GM06990 (cell line): Measurements from ENCODE around the gene UPF2.

Experiments
- DNase-seq: peaks from one replicate; pipeline ENCODE4 v3.0.0-alpha.2; 2011; ENCODE audit not compliant: insufficient read length; ENCODE audit errors: extremely low read depth
- H3K27me3 ChIP-seq: replicated peaks from 2 replicates; pipeline ENCODE4 v1.6.0; 2011; ENCODE audit warnings: low read length; ENCODE audit not compliant: control insufficient read depth, insufficient read depth
- H3K36me3 ChIP-seq: 2 replicates; pipeline ENCODE4 v1.5.1; 2011; ENCODE audit warnings: low read length; ENCODE audit not compliant: control insufficient read depth, insufficient read depth
- H3K4me3 ChIP-seq: replicated peaks from 2 replicates; pipeline ENCODE4 v1.5.1; 2011; ENCODE audit warnings: low read depth, mild to moderate bottlenecking, control low read depth, low read length
- TF ChIP-seq, protein P1 (sequence below): IDR thresholded peaks from 2 replicates; pipeline ENCODE4 v1.5.1; 2011; ENCODE audit warnings: low read length, control low read depth, mild to moderate bottlenecking, inconsistent platforms; ENCODE audit not compliant: insufficient read depth, poor library complexity, severe bottlenecking

UPF2 gene

DNA sequence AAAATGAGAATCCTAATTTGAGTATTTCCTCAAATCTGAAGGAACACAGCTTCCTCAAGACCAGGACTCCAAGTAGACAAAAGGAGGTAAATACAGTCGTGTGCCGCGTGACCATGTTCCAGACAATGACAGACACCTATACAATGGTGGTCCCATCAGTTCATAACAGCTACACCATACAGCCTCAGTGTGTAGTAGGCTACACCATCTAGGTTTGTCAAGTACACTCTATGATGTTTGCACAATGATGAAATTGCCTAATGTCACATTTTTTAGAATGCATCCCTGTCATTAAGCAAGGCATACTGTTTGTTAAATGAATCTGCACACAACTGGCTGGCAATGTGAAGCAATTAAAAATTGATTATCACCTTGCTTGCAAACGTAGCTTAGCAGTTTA is 111.6 kb downstream of the UPF2 start:
- no peak overlapping the region for H3K4me3 ChIP-seq
- no peak for DNase-seq
- H3K27me3 ChIP-seq: no peaks in the 10 kb centered on the region
- TF ChIP-seq, protein P1, sequence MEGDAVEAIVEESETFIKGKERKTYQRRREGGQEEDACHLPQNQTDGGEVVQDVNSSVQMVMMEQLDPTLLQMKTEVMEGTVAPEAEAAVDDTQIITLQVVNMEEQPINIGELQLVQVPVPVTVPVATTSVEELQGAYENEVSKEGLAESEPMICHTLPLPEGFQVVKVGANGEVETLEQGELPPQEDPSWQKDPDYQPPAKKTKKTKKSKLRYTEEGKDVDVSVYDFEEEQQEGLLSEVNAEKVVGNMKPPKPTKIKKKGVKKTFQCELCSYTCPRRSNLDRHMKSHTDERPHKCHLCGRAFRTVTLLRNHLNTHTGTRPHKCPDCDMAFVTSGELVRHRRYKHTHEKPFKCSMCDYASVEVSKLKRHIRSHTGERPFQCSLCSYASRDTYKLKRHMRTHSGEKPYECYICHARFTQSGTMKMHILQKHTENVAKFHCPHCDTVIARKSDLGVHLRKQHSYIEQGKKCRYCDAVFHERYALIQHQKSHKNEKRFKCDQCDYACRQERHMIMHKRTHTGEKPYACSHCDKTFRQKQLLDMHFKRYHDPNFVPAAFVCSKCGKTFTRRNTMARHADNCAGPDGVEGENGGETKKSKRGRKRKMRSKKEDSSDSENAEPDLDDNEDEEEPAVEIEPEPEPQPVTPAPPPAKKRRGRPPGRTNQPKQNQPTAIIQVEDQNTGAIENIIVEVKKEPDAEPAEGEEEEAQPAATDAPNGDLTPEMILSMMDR: no peak
- peaks cover 31% of the 10 kb centered on the region for H3K36me3 ChIP-seq

- Histone ChIP-seq H3K4me3 (no peak overlapping the region), H3K27me3 (no peaks in the 10 kb centered on the region), H3K36me3 (peaks cover 32% of the 10 kb centered on the region)
- no peak for DNase-seq
- TF ChIP-seq, protein P1: no peak
Measured at GRCh38 chr10:11930312-11930978, 112.2 kb downstream of the UPF2 start.

DNA sequence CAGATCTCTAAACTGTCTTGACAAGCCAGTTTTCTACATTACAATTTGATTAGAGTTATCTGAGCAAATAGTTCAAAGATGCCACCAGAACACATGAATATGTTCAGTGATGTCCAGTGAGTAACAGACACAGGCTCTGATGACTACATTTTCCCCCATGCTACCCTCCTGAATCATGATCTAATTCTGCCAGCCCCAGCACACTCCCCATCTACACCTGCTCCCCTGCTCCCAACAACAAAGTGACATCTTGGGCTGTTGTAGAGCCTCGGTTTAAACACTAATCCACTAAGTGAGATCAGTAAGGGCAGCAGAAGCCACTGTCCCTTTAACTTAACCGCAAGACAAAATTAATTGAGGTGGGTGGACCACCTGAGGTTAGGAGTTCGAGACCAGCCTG is 114.9 kb downstream of the UPF2 start:
- Histone ChIP-seq H3K36me3 (peaks cover 33% of the 10 kb centered on the region), H3K27me3 (no peaks in the 10 kb centered on the region), H3K4me3 (no peak overlapping the region)
- TF ChIP-seq, protein P1: no peak
- DNase-seq: no peak

GRCh38 chr10:11921800-11922392 is 120.7 kb downstream of the UPF2 start:
- TF ChIP-seq, protein P1: no peak
- no peaks in the 10 kb centered on the region for H3K27me3 ChIP-seq
- peaks cover 26% of the 10 kb centered on the region for H3K36me3 ChIP-seq
- H3K4me3 ChIP-seq: no peak overlapping the region
- DNase-seq: no peak

DNA sequence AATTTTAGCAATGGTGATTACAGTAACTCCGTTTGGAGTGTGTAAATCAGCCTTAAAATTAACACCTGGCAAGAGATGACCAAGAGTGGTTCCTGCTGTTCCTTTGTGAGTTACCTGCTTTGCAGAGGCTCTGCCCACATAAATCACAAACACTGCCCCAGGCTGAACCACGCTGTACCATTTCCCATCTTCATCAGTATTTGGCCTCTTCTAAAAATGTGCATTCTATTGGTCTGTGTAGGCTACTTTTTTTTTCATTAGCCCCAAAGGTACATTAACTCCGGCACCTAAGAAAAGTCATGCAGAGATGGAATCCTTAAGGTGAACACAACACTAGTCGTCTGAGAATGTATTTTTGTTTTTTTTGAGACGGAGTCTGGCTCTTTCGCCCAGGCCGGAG is 123.3 kb downstream of the UPF2 start:
- Histone ChIP-seq H3K36me3 (peaks cover 12% of the 10 kb centered on the region), H3K4me3 (no peak overlapping the region), H3K27me3 (no peaks in the 10 kb centered on the region)
- no peak for DNase-seq
- TF ChIP-seq, protein P1: no peak
